IMR-90 (cell line): Measurements from ENCODE around the gene OR2T2. TPM values are rescaled to one million over a fixed set of nuclear protein-coding genes. Genes with fewer than 3 reads are reported as not detected.
"Not testable (repeated sequence)": the region's sequence is repeated elsewhere in the genome, so short reads cannot be mapped to it uniquely, and the experiment has no call there.

Source experiments
- ATAC-seq: fragments of 200-7000 bp; cut with Tn5 transposase; 2 replicates; pipeline ENCODE4 v1.9.1; 2020; ENCODE audit warnings: low read depth, mild to moderate bottlenecking, moderate library complexity
- BruUV-seq: library from RNA; stranded (reverse); fragments of 400-500 nt; replicated peaks from 2 replicates; lab custom pipeline; 2021; lab: Mats Ljungman, UMichigan
- CTCF ChIA-PET: fragments of 300-600 bp; formaldehyde crosslinking; extraction: SDS; loops from one replicate; lab custom pipeline; 2021; ENCODE audit warnings: antibody characterized with exemption; lab: Yijun Ruan, JAX
- POLR2A ChIA-PET: fragments of 300-600 bp; sonication (Branson Sonifier 250); formaldehyde crosslinking; loops from one replicate; lab custom pipeline; 2022; ENCODE audit warnings: antibody characterized with exemption; ENCODE audit not compliant: unreplicated experiment; lab: Charles Lee
- DNase-seq: peaks from one replicate; pipeline ENCODE4 v3.0.0; 2013
- H2AFZ ChIP-seq: replicated peaks from 2 replicates; pipeline ENCODE3; 2013; ENCODE audit warnings: low read length, mild to moderate bottlenecking; ENCODE audit not compliant: poor library complexity
- H2AK5ac ChIP-seq: 2 replicates; pipeline ENCODE4 v1.6.1; 2013; ENCODE audit warnings: low read depth, low read length, inconsistent platforms
- H2AK9ac ChIP-seq: replicated peaks from 2 replicates; pipeline ENCODE3; 2013; ENCODE audit warnings: mild to moderate bottlenecking, low read depth, low read length, moderate library complexity; ENCODE audit not compliant: poor library complexity
- H2BK120ac ChIP-seq: 2 replicates; pipeline ENCODE4 v1.6.1; 2013; ENCODE audit warnings: low read depth, low read length, inconsistent platforms
- H2BK15ac ChIP-seq: 3 replicates; pipeline ENCODE4 v1.6.1; 2013; ENCODE audit warnings: low read depth, low read length, inconsistent platforms
- H2BK20ac ChIP-seq: 2 replicates; pipeline ENCODE4 v1.6.1; 2013; ENCODE audit warnings: low read depth, mild to moderate bottlenecking, inconsistent platforms, low read length, moderate library complexity
- H2BK5ac ChIP-seq: 2 replicates; pipeline ENCODE4 v1.6.1; 2013; ENCODE audit warnings: mild to moderate bottlenecking, low read depth, low read length, inconsistent platforms; ENCODE audit not compliant: poor library complexity, severe bottlenecking
- H3K14ac ChIP-seq: replicated peaks from 2 replicates; pipeline ENCODE4 v1.6.1; 2013; ENCODE audit warnings: low read depth, low read length, inconsistent platforms
- H3K18ac ChIP-seq: 2 replicates; pipeline ENCODE4 v1.6.1; 2013; ENCODE audit warnings: low read depth, low read length, control low read depth
- H3K23ac ChIP-seq: 2 replicates; pipeline ENCODE4 v1.6.1; 2013; ENCODE audit warnings: low read depth, low read length, inconsistent platforms
- H3K27ac ChIP-seq: 2 replicates; pipeline ENCODE4 v1.5.1; 2013; ENCODE audit warnings: mild to moderate bottlenecking, control low read depth, low read length; ENCODE audit not compliant: insufficient read depth
- H3K27me3 ChIP-seq: 2 replicates; pipeline ENCODE4 v1.6.1; 2013; ENCODE audit warnings: low read length; ENCODE audit not compliant: control insufficient read depth, insufficient read depth
- H3K36me3 ChIP-seq: 2 replicates; pipeline ENCODE4 v1.6.1; 2013; ENCODE audit warnings: low read length, mixed read lengths; ENCODE audit not compliant: control insufficient read depth, insufficient read depth
- H3K4ac ChIP-seq: 2 replicates; pipeline ENCODE4 v1.6.1; 2013; ENCODE audit warnings: low read depth, low read length, inconsistent platforms
- H3K4me1 ChIP-seq: 2 replicates; pipeline ENCODE4 v1.6.1; 2013; ENCODE audit warnings: low read length, mixed read lengths; ENCODE audit not compliant: control insufficient read depth, insufficient read depth
- H3K4me2 ChIP-seq: 2 replicates; pipeline ENCODE4 v1.6.1; 2013; ENCODE audit warnings: low read depth, mild to moderate bottlenecking, control low read depth, low read length, moderate library complexity
- H3K4me3 ChIP-seq: 2 replicates; pipeline ENCODE4 v1.5.1; 2013; ENCODE audit warnings: low read depth, mild to moderate bottlenecking, control low read depth, low read length, moderate library complexity; ENCODE audit not compliant: insufficient read depth
- H3K56ac ChIP-seq: 2 replicates; pipeline ENCODE4 v1.6.1; 2013; ENCODE audit warnings: low read length, inconsistent platforms; ENCODE audit not compliant: insufficient read depth; ENCODE audit errors: extremely low read depth
- H3K79me1 ChIP-seq, 2 experiments: 2 replicates each; pipeline ENCODE4 v1.6.1; 2013; ENCODE audit warnings: low read length in 2 of 2, inconsistent platforms in 1 of 2, low read depth in 1 of 2
- H3K9ac ChIP-seq: 2 replicates; pipeline ENCODE4 v1.6.1; 2013; ENCODE audit warnings: low read depth, low read length, control low read depth
- H3K9me1 ChIP-seq: 2 replicates; pipeline ENCODE4 v1.6.1; 2013; ENCODE audit warnings: low read length, inconsistent platforms; ENCODE audit not compliant: insufficient read depth
- H3K9me3 ChIP-seq: 2 replicates; pipeline ENCODE4 v1.6.1; 2013; ENCODE audit warnings: low read length; ENCODE audit not compliant: control insufficient read depth, insufficient read depth
- H4K20me1 ChIP-seq: 2 replicates; pipeline ENCODE4 v1.6.1; 2013; ENCODE audit warnings: low read length, inconsistent platforms; ENCODE audit not compliant: insufficient read depth
- H4K5ac ChIP-seq: 2 replicates; pipeline ENCODE4 v1.6.1; 2013; ENCODE audit warnings: mild to moderate bottlenecking, low read depth, low read length, control low read depth
- H4K8ac ChIP-seq, 2 experiments: 2 replicates each; pipeline ENCODE4 v1.6.1; 2013; ENCODE audit warnings: low read depth in 2 of 2, low read length in 2 of 2, control low read depth in 1 of 2, inconsistent platforms in 1 of 2
- H4K91ac ChIP-seq: 2 replicates; pipeline ENCODE4 v1.6.1; 2013; ENCODE audit warnings: low read depth, low read length, inconsistent platforms; ENCODE audit not compliant: insufficient read depth
- WGBS, 2 experiments: methylation state at CpG; one replicate each; pipeline versions ENCODE4 v1.1.5 to v1.1.7; 2013; ENCODE audit warnings: missing lambda C conversion rate in 2 of 2; ENCODE audit not compliant: insufficient read length in 1 of 2; ENCODE audit errors: extremely low coverage in 2 of 2; 5-methylcytosine and 5-hydroxymethylcytosine counted together
- dilution Hi-C: fragments of 300-500 bp; cut with HindIII; formaldehyde crosslinking; loops from one replicate; pipeline ENCODE4 v1.14.3; 2018; ENCODE audit warnings: low sequenced_read_pairs; ENCODE audit not compliant: unreplicated experiment
- in situ Hi-C: fragments of 300-500 bp; cut with MboI; formaldehyde crosslinking; loops from 3 replicates; pipeline ENCODE4 v1.14.3; 2019; ENCODE audit warnings: low sequenced_read_pairs, inconsistent platforms, mixed read lengths
- intact Hi-C: fragments of 100-400 bp; cut with micrococcal nuclease; formaldehyde crosslinking; loops from 2 replicates; pipeline ENCODE4 v1.10.0; 2022
- polyA plus RNA-seq, 3 experiments: library from polyadenylated mRNA; depleted of rRNA; stranded (reverse); fragments of >200 nt; gene quantifications; 2 replicates each; pipeline ENCODE4 v1.2.3, GENCODE V29; 2012; ENCODE audit warnings: low replicate concordance in 1 of 3
- total RNA-seq: library from RNA; depleted of rRNA; stranded (reverse); fragments of >200 nt; gene quantifications from 2 replicates; pipeline ENCODE4 v1.2.3, GENCODE V29; 2012

OR2T2 gene
- total and polyA plus RNA-seq, 2 of the 4 experiments (the other 2 are of a cell fraction), result not detected

- H4K20me1 ChIP-seq, H3K4me3 ChIP-seq, H3K27me3 ChIP-seq, ATAC-seq, CTCF ChIA-PET, H3K4ac ChIP-seq, in situ Hi-C loops, POLR2A ChIA-PET, dilution Hi-C loops, intact Hi-C loops, H3K4me2 ChIP-seq, H2BK20ac ChIP-seq, H3K4me1 ChIP-seq, DNase-seq, H2AFZ ChIP-seq, H3K79me1 ChIP-seq, H3K36me3 ChIP-seq, H3K27ac ChIP-seq, H2BK5ac ChIP-seq, H2BK120ac ChIP-seq, H3K9ac ChIP-seq, H4K5ac ChIP-seq, H2AK5ac ChIP-seq, H4K91ac ChIP-seq, H3K56ac ChIP-seq, H3K9me3 ChIP-seq, H2AK9ac ChIP-seq, H3K9me1 ChIP-seq, H3K14ac ChIP-seq, H3K18ac ChIP-seq, H4K8ac ChIP-seq, BruUV-seq, H3K23ac ChIP-seq, H2BK15ac ChIP-seq: not testable (repeated sequence)
- no CpG with 5 or more reads among the region's 7 CpGs for WGBS, 2 experiments
Measured at GRCh38 chr1:248453619-248454018, 8.2 kb downstream of the OR2T2 start.

GRCh38 chr1:248455045-248455444, 9.6 kb downstream of the OR2T2 start:
- intact Hi-C loops, H3K79me1 ChIP-seq, H2BK5ac ChIP-seq, ATAC-seq, H3K14ac ChIP-seq, H2AFZ ChIP-seq, H2AK5ac ChIP-seq, H3K4ac ChIP-seq, H4K20me1 ChIP-seq, H2BK120ac ChIP-seq, H2BK15ac ChIP-seq, H4K8ac ChIP-seq, H3K4me2 ChIP-seq, H2AK9ac ChIP-seq, POLR2A ChIA-PET, H4K5ac ChIP-seq, H3K56ac ChIP-seq, H3K9me1 ChIP-seq, in situ Hi-C loops, H3K36me3 ChIP-seq, H3K4me1 ChIP-seq, H3K9me3 ChIP-seq, H3K23ac ChIP-seq, H3K27me3 ChIP-seq, dilution Hi-C loops, H3K18ac ChIP-seq, H4K91ac ChIP-seq, H2BK20ac ChIP-seq, DNase-seq, CTCF ChIA-PET, H3K9ac ChIP-seq, H3K27ac ChIP-seq, H3K4me3 ChIP-seq, BruUV-seq: not testable (repeated sequence)
- WGBS, 2 experiments, result no CpG with 5 or more reads among the region's 4 CpGs
